HCT116 (cell line): ENCODE data around the gene DOCK3. TPM values are rescaled to one million over a fixed set of nuclear protein-coding genes. Genes with fewer than 3 reads are reported as not detected.

Experiments used
- ATAC-seq: fragments of 200-7000 bp; cut with Tn5 transposase; 2 replicates; pipeline ENCODE4 v1.9.1; 2020; ENCODE audit warnings: mild to moderate bottlenecking, moderate library complexity
- BruUV-seq: library from RNA; stranded (reverse); fragments of 400-500 nt; replicated peaks from 2 replicates; lab custom pipeline; 2021; lab: Mats Ljungman, UMichigan
- CTCF ChIA-PET: fragments of 300-600 bp; sonication (Branson Sonifier 250); formaldehyde crosslinking; loops from one replicate; lab custom pipeline; 2021; ENCODE audit warnings: antibody characterized with exemption; lab: Charles Lee
- POLR2A ChIA-PET: fragments of 300-600, 350-600 bp; sonication (Branson Sonifier 250); formaldehyde crosslinking; loops from one replicate; lab custom pipeline; 2021; ENCODE audit warnings: antibody characterized with exemption; lab: Charles Lee
- RAD21 ChIA-PET, 2 experiments: fragments of 300-600 bp; sonication (Branson Sonifier 250); formaldehyde crosslinking; loops; one replicate each; lab custom pipeline; 2023; ENCODE audit warnings: low total read pairs in 2 of 2; ENCODE audit not compliant: uncharacterized antibody in 2 of 2, unreplicated experiment in 2 of 2, low non-redundant PET in 1 of 2; lab: Charles Lee
- DNase-seq: peaks from one replicate; pipeline ENCODE4 v3.0.0-alpha.2; 2010; ENCODE audit warnings: low read depth, low spot score
- H2AFZ ChIP-seq: fragments of 200-600 bp; shearing (Covaris generic), sonication (generic); 2 replicates; pipeline ENCODE4 v1.6.1; 2017; ENCODE audit warnings: low read depth, mixed run types, mixed read lengths, antibody characterized with exemption, low read length; ENCODE audit not compliant: poor library complexity, severe bottlenecking
- H3K27ac ChIP-seq: 2 replicates; pipeline ENCODE4 v1.5.1; 2012; ENCODE audit warnings: low read depth, low read length
- H3K27me3 ChIP-seq: fragments of 200-600 bp; sonication (generic); 2 replicates; pipeline ENCODE4 v1.6.1; 2016; ENCODE audit warnings: mixed run types, low read length, mixed read lengths; ENCODE audit not compliant: insufficient read depth
- H3K36me3 ChIP-seq, 2 experiments: fragments of 200-500 bp in 1 of 2; fragments of 200-600 bp in 1 of 2; sonication (Bioruptor generic) in 1 of 2; sonication (generic) in 1 of 2; 2 replicates each; pipeline versions ENCODE4 v1.5.1 to v1.6.1; 2014 to 2016; ENCODE audit warnings: low read length in 2 of 2, inconsistent platforms in 1 of 2, mixed read lengths in 1 of 2, mixed run types in 1 of 2; ENCODE audit not compliant: insufficient read depth in 2 of 2, control insufficient read depth in 1 of 2
- H3K4me1 ChIP-seq, 2 experiments: fragments of 200-600 bp in 1 of 2; sonication (generic) in 1 of 2; 2 replicates each; pipeline versions ENCODE4 v1.5.1 to v1.6.1; 2012 to 2017; ENCODE audit warnings: low read length in 2 of 2, inconsistent platforms in 1 of 2, mild to moderate bottlenecking in 1 of 2, mixed read lengths in 1 of 2, mixed run types in 1 of 2, moderate library complexity in 1 of 2; ENCODE audit not compliant: insufficient read depth in 2 of 2, control insufficient read depth in 1 of 2
- H3K4me2 ChIP-seq: fragments of 200-600 bp; sonication (generic); 2 replicates; pipeline ENCODE4 v1.6.1; 2017; ENCODE audit warnings: mixed run types, low read length, mixed read lengths
- H3K4me3 ChIP-seq, 2 experiments: fragments of 200-600 bp in 1 of 2; sonication (generic) in 1 of 2; replicated peaks in 1 of 2; 2 replicates each; pipeline ENCODE4 v1.5.1; 2011 to 2016; ENCODE audit warnings: low read length in 2 of 2, control low read depth in 1 of 2, low read depth in 1 of 2, mild to moderate bottlenecking in 1 of 2, mixed read lengths in 1 of 2, mixed run types in 1 of 2
- H3K79me2 ChIP-seq: fragments of 200-600 bp; sonication (generic); 2 replicates; pipeline ENCODE4 v1.6.1; 2017; ENCODE audit warnings: mild to moderate bottlenecking, mixed run types, low read length, moderate library complexity, mixed read lengths; ENCODE audit not compliant: insufficient read depth
- H3K9ac ChIP-seq: fragments of 200-600 bp; sonication (generic); 2 replicates; pipeline ENCODE4 v1.6.1; 2016; ENCODE audit warnings: low read length, mixed read lengths
- H3K9me2 ChIP-seq: fragments of 200-600 bp; sonication (generic), shearing (Covaris generic); 2 replicates; pipeline ENCODE4 v1.6.1; 2017; ENCODE audit warnings: mixed run types, mild to moderate bottlenecking, moderate library complexity; ENCODE audit not compliant: insufficient read depth
- H3K9me3 ChIP-seq, 2 experiments: fragments of 200-500 bp in 1 of 2; fragments of 200-600 bp in 1 of 2; sonication (Bioruptor generic) in 1 of 2; sonication (generic) in 1 of 2; 2 replicates each; pipeline ENCODE4 v1.6.1; 2014 to 2017; ENCODE audit warnings: low read length in 2 of 2, mixed read lengths in 2 of 2, inconsistent platforms in 1 of 2, low read depth in 1 of 2, mild to moderate bottlenecking in 1 of 2, mixed run types in 1 of 2, moderate library complexity in 1 of 2; ENCODE audit not compliant: control insufficient read depth in 1 of 2, insufficient read depth in 1 of 2
- H4K20me1 ChIP-seq: fragments of 200-600 bp; sonication (generic), shearing (Covaris generic); 2 replicates; pipeline ENCODE4 v1.6.1; 2017; ENCODE audit warnings: mixed run types, mild to moderate bottlenecking, moderate library complexity; ENCODE audit not compliant: insufficient read depth
- CEBPB ChIP-seq: IDR thresholded peaks from 2 replicates; pipeline ENCODE4 v1.6.1; 2012; ENCODE audit warnings: low read depth
- EGR1 ChIP-seq: IDR thresholded peaks from 2 replicates; pipeline ENCODE4 v1.6.1; 2012; ENCODE audit warnings: low read depth
- ELF1 ChIP-seq: IDR thresholded peaks from 2 replicates; pipeline ENCODE4 v1.6.1; 2012; ENCODE audit warnings: low read depth, borderline replicate concordance
- EZH2 ChIP-seq: fragments of 200-600 bp; sonication (generic); IDR thresholded peaks from 2 replicates; pipeline ENCODE4 v1.6.1; 2017; ENCODE audit warnings: antibody characterized with exemption, mixed run types
- JUND ChIP-seq: IDR thresholded peaks from 2 replicates; pipeline ENCODE4 v1.6.1; 2012
- POLR2A ChIP-seq: IDR thresholded peaks from 2 replicates; pipeline ENCODE4 v1.7.0; 2011; ENCODE audit warnings: borderline replicate concordance; ENCODE audit not compliant: insufficient read depth, insufficient read length; ENCODE audit errors: extremely low read depth
- POLR2AphosphoS5 ChIP-seq: IDR thresholded peaks from 2 replicates; pipeline ENCODE4 v1.6.1; 2011; ENCODE audit warnings: mild to moderate bottlenecking, low read depth, low read length, moderate library complexity
- RAD21 ChIP-seq: IDR thresholded peaks from 2 replicates; pipeline ENCODE4 v1.6.1; 2012; ENCODE audit warnings: low read depth, mild to moderate bottlenecking
- SP1 ChIP-seq: IDR thresholded peaks from 2 replicates; pipeline ENCODE4 v1.6.1; 2012; ENCODE audit warnings: low read depth
- SRF ChIP-seq: IDR thresholded peaks from 2 replicates; pipeline ENCODE4 v1.6.1; 2012; ENCODE audit warnings: low read depth
- TCF7L2 ChIP-seq: IDR thresholded peaks from 2 replicates; pipeline ENCODE4 v1.7.0; 2011; ENCODE audit warnings: borderline replicate concordance, inconsistent platforms; ENCODE audit not compliant: insufficient read depth, insufficient read length; ENCODE audit errors: extremely low read depth
- YY1 ChIP-seq: IDR thresholded peaks from 2 replicates; pipeline ENCODE4 v1.6.1; 2011; ENCODE audit warnings: low read length, low read depth, moderate library complexity, mild to moderate bottlenecking; ENCODE audit not compliant: insufficient replicate concordance; ENCODE audit errors: extremely low read depth
- ZBTB33 ChIP-seq: IDR thresholded peaks from 2 replicates; pipeline ENCODE4 v1.6.1; 2011; ENCODE audit warnings: mild to moderate bottlenecking, low read length, moderate library complexity; ENCODE audit not compliant: insufficient replicate concordance; ENCODE audit errors: extremely low read depth
- ZFX ChIP-seq: fragments of 450-650 bp; IDR thresholded peaks from 2 replicates; pipeline ENCODE4 v1.6.1; 2017
- ZNF274 ChIP-seq: fragments of 200-500 bp; sonication (Bioruptor generic); IDR thresholded peaks from 2 replicates; pipeline ENCODE4 v1.6.1; 2014; ENCODE audit warnings: mild to moderate bottlenecking, low read depth, low read length, inconsistent platforms
- intact Hi-C: fragments of 100-400 bp; cut with micrococcal nuclease; formaldehyde crosslinking; loops from 2 replicates; pipeline ENCODE4 v1.10.0; 2022
- total RNA-seq: library from RNA; stranded (reverse); gene quantifications from one replicate; pipeline ENCODE4 v1.2.1, GENCODE V29; 2021; ENCODE audit not compliant: unreplicated experiment
- TF ChIP-seq, protein P1 (sequence below): IDR thresholded peaks from 2 replicates; pipeline ENCODE4 v1.6.1; 2012
- TF ChIP-seq, protein P2 (sequence below): IDR thresholded peaks from 2 replicates; pipeline ENCODE4 v1.6.1; 2012; ENCODE audit warnings: low read depth
- TF ChIP-seq, protein P3 (sequence below): IDR thresholded peaks from 2 replicates; pipeline ENCODE4 v1.6.1; 2012

The DOCK3 gene
- total RNA-seq, 1 experiment from 2014 or later, result 4.2 TPM

DNA sequence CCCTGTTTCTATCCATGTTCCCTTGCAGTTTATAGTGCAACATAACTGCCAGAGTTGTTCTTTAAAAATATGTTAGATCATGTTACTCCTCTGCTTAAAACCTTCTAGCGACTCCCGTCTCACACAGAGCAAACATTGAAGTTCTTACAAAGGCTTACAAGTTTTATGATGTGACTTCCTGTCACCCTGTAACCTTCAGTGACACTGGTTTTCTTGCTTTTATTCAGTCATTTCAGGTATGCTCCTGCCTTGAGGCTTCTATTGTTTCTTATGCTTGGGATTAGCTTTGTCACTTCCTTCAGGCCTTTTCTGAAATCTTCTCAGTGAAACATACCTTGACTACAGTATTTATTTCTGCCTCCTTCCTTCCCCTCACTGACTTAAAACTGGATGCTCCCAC is 252.1 kb downstream of the DOCK3 start:
- no TSS peak for BruUV-seq
- Histone ChIP-seq H3K36me3 (no peaks in the 10 kb centered on the region), H2AFZ (no peak overlapping the region), H3K4me3 (no peak overlapping the region), H4K20me1 (no peaks in the 10 kb centered on the region), H3K4me1 (no peaks in the 10 kb centered on the region), H3K9me2 (no peaks in the 10 kb centered on the region), H3K79me2 (no peaks in the 10 kb centered on the region), H3K9me3 (no peaks in the 10 kb centered on the region), H3K27me3 (no peaks in the 10 kb centered on the region), H3K4me2 (no peak overlapping the region), H3K9ac (no peak overlapping the region), H3K27ac (no peak overlapping the region)
- DNase-seq, result no peak
- no peak for ATAC-seq
- ChIA-PET CTCF (interaction anchor here (1.1 to 1.3 kb wide), 2 partner anchors 14 to 173 kb away, joined by 3 to 5 read pairs; no protein-coding TSS in a partner anchor), POLR2A (no interaction called here), RAD21 (no interaction called here)
- TF ChIP-seq, protein P1, sequence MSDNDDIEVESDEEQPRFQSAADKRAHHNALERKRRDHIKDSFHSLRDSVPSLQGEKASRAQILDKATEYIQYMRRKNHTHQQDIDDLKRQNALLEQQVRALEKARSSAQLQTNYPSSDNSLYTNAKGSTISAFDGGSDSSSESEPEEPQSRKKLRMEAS, result no peak
- no peak for TF ChIP-seq EZH2
- no peak for TF ChIP-seq RAD21
- no peak for TF ChIP-seq CEBPB
- no peak for TF ChIP-seq POLR2AphosphoS5
- no peak for TF ChIP-seq YY1
- no peak for TF ChIP-seq ELF1
- no peak for TF ChIP-seq TCF7L2
- no peak for TF ChIP-seq JUND
- TF ChIP-seq ZNF274, result no peak
- no peak for TF ChIP-seq SRF
- TF ChIP-seq, protein P2, sequence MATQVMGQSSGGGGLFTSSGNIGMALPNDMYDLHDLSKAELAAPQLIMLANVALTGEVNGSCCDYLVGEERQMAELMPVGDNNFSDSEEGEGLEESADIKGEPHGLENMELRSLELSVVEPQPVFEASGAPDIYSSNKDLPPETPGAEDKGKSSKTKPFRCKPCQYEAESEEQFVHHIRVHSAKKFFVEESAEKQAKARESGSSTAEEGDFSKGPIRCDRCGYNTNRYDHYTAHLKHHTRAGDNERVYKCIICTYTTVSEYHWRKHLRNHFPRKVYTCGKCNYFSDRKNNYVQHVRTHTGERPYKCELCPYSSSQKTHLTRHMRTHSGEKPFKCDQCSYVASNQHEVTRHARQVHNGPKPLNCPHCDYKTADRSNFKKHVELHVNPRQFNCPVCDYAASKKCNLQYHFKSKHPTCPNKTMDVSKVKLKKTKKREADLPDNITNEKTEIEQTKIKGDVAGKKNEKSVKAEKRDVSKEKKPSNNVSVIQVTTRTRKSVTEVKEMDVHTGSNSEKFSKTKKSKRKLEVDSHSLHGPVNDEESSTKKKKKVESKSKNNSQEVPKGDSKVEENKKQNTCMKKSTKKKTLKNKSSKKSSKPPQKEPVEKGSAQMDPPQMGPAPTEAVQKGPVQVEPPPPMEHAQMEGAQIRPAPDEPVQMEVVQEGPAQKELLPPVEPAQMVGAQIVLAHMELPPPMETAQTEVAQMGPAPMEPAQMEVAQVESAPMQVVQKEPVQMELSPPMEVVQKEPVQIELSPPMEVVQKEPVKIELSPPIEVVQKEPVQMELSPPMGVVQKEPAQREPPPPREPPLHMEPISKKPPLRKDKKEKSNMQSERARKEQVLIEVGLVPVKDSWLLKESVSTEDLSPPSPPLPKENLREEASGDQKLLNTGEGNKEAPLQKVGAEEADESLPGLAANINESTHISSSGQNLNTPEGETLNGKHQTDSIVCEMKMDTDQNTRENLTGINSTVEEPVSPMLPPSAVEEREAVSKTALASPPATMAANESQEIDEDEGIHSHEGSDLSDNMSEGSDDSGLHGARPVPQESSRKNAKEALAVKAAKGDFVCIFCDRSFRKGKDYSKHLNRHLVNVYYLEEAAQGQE, result no peak
- TF ChIP-seq ZBTB33, result no peak
- TF ChIP-seq ZFX, result no peak
- no peak for TF ChIP-seq EGR1
- no peak for TF ChIP-seq SP1
- TF ChIP-seq, protein P3, sequence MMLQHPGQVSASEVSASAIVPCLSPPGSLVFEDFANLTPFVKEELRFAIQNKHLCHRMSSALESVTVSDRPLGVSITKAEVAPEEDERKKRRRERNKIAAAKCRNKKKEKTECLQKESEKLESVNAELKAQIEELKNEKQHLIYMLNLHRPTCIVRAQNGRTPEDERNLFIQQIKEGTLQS, result no peak
- no peak for TF ChIP-seq POLR2A
- intact Hi-C loops, result no loop called here
